ENCODE data around the gene AXIN2. TPM values are rescaled to one million over a fixed set of nuclear protein-coding genes. Genes with fewer than 3 reads are reported as not detected.

The AXIN2 gene
- total and polyA plus RNA-seq, 2 experiments from 2014 or later, result 0.94 to 2.4 TPM

DNA sequence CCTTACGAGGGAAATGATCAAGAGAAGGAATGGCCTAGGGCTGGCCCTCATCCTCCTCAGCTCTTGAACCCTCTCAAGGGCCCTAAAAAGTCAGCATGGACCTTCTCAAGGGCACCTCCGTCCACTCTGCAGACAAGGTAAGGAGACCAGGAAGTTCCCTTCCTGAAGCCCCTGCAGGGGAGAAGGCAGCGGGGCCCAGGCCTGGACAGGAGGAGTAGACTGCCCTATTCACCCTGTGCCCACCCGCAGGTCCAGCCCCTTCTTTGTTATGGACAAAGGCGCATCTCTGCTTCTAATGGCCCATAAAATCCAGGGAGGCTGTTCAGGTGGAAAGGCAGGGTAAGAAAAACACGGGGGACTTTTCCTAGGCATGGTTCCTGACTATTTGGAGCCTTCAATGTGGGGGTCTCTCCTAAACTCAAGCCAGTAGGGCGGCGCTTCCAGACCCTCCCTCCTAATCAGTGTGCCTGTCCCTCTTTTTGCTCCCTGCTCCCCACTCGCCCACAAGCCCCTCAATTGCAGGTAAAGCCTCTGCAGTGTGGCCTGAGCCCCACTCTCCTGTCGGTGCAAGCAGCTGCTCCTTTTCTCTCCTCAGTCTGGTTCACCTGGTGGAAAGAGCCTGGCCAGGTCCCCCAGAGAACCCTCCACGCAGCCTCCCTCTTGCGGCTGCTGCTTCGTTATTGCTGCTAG lies 28.2 kb downstream of the AXIN2 start:
- Histone ChIP-seq H3K9ac (no peak overlapping the region), H4K20me1 (ENCODE audit: insufficient read depth) (no peaks in the 10 kb centered on the region), H3K4me3 (no peak overlapping the region), H3K4me1 (ENCODE audit: insufficient read depth) (peaks cover 18% of the 10 kb centered on the region; the same call in 1 of the 2 replicates), H3K79me2 (ENCODE audit: insufficient read depth) (no peaks in the 10 kb centered on the region), H3K27me3 (replicated peaks; ENCODE audit: insufficient read depth) (no peaks in the 10 kb centered on the region), H3F3A (ENCODE audit: insufficient read depth) (no peaks in the 10 kb centered on the region), H3K36me3 (ENCODE audit: low read depth) (no peaks in the 10 kb centered on the region), H3K27ac (no peak overlapping the region), H3K9me3 (ENCODE audit: low read depth) (no peaks in the 10 kb centered on the region), H2AFZ (no peak overlapping the region), H3K9me2 (ENCODE audit: insufficient read depth) (no peaks in the 10 kb centered on the region), H3K4me2 (ENCODE audit: unreplicated experiment) (no peak overlapping the region)
- DNase-seq, result no peak
- 80 to 82% methylated on average over 13 of the region's 13 CpGs for WGBS, 2 experiments (ENCODE audit: low coverage in 1 of 2, low lambda C conversion rate in 2 of 2, missing lambda C conversion rate in 2 of 2)
- TF ChIP-seq EZH2phosphoT487 (IDR thresholded peaks at IDR 0.05; ENCODE audit: insufficient read depth, low read depth), result no peak
- TF ChIP-seq EZH2 (IDR thresholded peaks at IDR 0.05; ENCODE audit: insufficient read depth, poor library complexity, severe bottlenecking), result no peak
- in situ Hi-C loops (cut with MboI), result no loop called here

DNA sequence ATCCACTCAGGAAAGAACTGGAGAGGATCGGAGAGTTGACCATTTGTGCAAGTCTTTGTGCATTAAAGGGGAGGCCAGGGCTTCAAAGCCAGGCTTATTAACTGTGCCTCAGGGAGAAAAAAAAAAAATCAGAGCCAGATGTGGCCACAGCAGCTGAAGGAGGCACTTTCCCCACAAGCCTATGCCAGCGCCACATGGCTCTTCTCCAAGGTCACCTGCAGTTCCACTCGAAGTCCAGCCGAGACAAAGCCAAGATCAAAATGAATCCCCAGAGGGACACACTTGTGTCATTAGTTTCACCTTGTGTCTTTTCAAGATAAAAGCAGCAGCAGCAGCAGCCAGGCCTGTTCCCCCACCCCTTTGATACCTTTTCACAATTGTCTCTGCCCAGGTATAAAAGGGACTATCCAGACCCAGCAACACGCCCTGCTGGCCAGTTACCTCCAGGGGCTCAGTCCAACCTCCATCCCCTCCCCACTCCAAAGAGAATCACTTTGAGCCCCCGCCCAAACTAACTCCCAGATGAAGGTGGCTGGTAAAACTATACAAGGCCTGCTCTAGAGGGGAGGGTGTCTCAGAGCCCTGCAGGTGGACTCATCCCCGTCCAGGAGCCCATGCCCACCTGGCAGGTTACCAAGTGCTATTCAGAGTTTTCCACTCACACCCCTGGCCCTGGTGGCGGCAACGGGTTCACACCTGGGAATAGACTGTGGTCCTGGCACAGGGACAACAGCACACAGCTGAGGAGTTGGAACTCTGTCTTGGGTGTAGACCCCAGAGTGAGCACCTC lies 29.2 kb downstream of the AXIN2 start:
- Histone ChIP-seq H3K4me3 (no peak overlapping the region), H3K4me2 (ENCODE audit: unreplicated experiment) (no peak overlapping the region), H3F3A (ENCODE audit: insufficient read depth) (no peaks in the 10 kb centered on the region), H3K9ac (no peak overlapping the region), H2AFZ (no peak overlapping the region), H3K4me1 (ENCODE audit: insufficient read depth) (peaks cover 18% of the 10 kb centered on the region; the same call in 1 of the 2 replicates), H3K9me2 (ENCODE audit: insufficient read depth) (no peaks in the 10 kb centered on the region), H3K9me3 (ENCODE audit: low read depth) (no peaks in the 10 kb centered on the region), H3K27ac (no peak overlapping the region), H3K36me3 (ENCODE audit: low read depth) (no peaks in the 10 kb centered on the region), H3K27me3 (replicated peaks; ENCODE audit: insufficient read depth) (no peaks in the 10 kb centered on the region), H3K79me2 (ENCODE audit: insufficient read depth) (no peaks in the 10 kb centered on the region), H4K20me1 (ENCODE audit: insufficient read depth) (no peaks in the 10 kb centered on the region)
- DNase-seq, result no peak
- TF ChIP-seq EZH2 (IDR thresholded peaks at IDR 0.05; ENCODE audit: insufficient read depth, poor library complexity, severe bottlenecking), result no peak
- no peak for TF ChIP-seq EZH2phosphoT487 (IDR thresholded peaks at IDR 0.05; ENCODE audit: insufficient read depth, low read depth)
- in situ Hi-C loops (cut with MboI), result no loop called here
- 62 to 63% methylated on average over 9 of the region's 9 CpGs for WGBS, 2 experiments (ENCODE audit: low coverage in 1 of 2, low lambda C conversion rate in 2 of 2, missing lambda C conversion rate in 2 of 2)

DNA sequence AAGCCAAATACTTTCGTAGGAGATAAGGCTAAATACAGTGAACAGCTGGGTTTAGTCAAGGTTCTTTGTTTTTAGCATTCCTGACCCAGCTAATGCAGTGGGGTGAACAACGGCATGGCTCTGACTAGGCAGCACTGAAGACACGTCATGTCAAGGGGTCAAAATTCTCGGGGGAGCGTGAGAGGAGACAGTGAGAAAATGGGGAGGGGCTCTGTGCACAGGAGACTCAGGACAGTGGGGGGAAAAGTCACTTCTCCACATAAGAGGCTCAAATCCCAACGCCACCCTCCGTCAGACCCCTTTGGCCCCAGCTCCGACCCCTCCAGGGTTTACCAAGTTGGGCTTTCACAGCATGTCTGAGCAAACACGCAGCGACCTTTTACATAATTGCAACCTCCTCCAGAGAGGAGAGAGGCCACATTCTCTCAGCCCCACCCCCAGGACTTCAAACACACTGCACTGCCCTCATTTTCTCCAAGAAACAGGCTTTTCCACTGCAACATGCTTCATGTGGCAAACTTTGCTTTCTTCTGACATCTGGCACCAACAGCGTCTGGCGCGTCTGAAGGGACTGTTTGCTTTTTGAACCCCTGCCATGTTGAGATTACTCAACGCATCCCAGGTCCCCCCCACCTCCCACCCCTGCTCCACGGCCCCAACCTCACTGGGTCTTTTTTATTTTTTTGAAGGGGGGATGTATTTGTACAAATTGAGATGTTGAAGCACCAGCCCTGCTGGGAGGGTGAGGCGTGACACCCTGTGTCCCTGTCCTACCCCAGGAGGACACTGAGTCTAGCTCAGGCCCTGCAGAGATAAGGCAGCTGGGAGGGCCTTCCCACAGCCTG lies 30.0 kb downstream of the AXIN2 start:
- WGBS, 2 experiments (ENCODE audit: low coverage in 1 of 2, low lambda C conversion rate in 2 of 2, missing lambda C conversion rate in 2 of 2), result 33 to 43% methylated on average over 15 to 16 of the region's 16 CpGs
- H3K4me3 ChIP-seq, result no peak overlapping the region
- H3K9ac ChIP-seq, result no peak overlapping the region
- no peaks in the 10 kb centered on the region for H3K79me2 ChIP-seq (ENCODE audit: insufficient read depth)
- H4K20me1 ChIP-seq (ENCODE audit: insufficient read depth), result no peaks in the 10 kb centered on the region
- H3K27me3 ChIP-seq (replicated peaks; ENCODE audit: insufficient read depth), result no peaks in the 10 kb centered on the region
- in situ Hi-C loops (cut with MboI), result no loop called here
- no peak overlapping the region for H2AFZ ChIP-seq
- no peak for TF ChIP-seq EZH2 (IDR thresholded peaks at IDR 0.05; ENCODE audit: insufficient read depth, poor library complexity, severe bottlenecking)
- TF ChIP-seq EZH2phosphoT487 (IDR thresholded peaks at IDR 0.05; ENCODE audit: insufficient read depth, low read depth), result no peak
- no peaks in the 10 kb centered on the region for H3F3A ChIP-seq (ENCODE audit: insufficient read depth)
- peak; percentile 54 for DNase-seq
- no peak overlapping the region for H3K4me2 ChIP-seq (ENCODE audit: unreplicated experiment)
- H3K4me1 ChIP-seq (ENCODE audit: insufficient read depth), result peaks cover 18% of the 10 kb centered on the region; the same call in 1 of the 2 replicates
- no peaks in the 10 kb centered on the region for H3K9me2 ChIP-seq (ENCODE audit: insufficient read depth)
- no peak overlapping the region for H3K27ac ChIP-seq
- H3K36me3 ChIP-seq (ENCODE audit: low read depth), result no peaks in the 10 kb centered on the region
- no peaks in the 10 kb centered on the region for H3K9me3 ChIP-seq (ENCODE audit: low read depth)
